GM21360 (cell line): ENCODE data around the gene LIMA1.
"Not testable (repeated sequence)": the region's sequence is repeated elsewhere in the genome, so short reads cannot be mapped to it uniquely, and the experiment has no call there.

Source experiments
- ATAC-seq: cut with Tn5 transposase; IDR thresholded peaks from one replicate; pipeline ENCODE4 v1.9.1; 2021; ENCODE audit warnings: mild to moderate bottlenecking, moderate library complexity; ENCODE audit not compliant: unreplicated experiment

The LIMA1 gene

DNA sequence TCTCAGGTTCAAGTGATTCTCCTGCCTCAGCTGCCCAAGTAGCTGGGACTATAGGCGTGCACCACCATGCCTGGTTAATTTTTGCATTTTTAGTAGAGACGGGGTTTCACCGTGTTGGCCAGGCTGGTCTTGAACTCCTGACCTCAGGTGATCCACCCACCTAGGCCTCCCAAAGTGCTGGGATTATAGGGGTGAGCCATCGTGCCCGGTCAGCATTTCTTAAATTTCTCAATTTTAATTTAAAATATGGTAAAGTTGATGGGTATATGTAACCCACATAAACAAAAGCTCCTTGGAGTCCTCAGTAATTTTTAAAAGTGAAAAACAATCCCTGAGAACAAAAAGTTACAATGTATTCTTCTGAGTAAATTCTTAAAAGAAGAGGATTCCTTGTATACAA lies 128.4 kb downstream of the LIMA1 start:
- not testable (repeated sequence) for ATAC-seq

DNA sequence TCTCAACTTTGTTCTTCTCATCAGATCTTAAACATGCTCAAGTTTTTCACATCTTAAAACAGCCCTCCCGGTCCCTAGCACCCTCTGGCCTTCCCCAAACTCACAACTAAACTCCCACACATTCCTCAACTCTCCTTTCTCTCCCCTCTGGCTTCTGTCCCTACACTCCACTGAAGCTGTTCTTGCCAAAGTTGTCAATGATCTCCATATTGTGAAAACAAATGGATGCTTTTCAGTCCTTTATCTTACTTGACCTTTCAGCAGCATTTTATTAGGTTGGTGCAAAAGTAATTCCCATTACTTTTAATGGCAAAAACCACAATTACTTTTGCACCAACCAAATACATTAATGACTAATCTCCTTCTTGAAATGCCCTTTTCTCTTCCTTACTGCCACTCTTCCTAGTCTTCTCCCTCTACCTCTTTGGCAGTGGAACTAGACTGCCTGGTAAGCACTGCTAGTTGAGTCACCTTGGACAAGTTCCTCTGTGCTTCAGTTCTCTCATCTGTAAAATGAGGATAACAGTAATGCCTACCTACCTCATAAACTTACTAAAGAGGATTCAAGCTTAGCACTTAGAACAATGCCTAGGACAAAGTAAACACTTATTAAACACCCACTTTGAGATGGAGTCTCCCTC lies 132.2 kb downstream of the LIMA1 start:
- no peak for ATAC-seq

GRCh38 chr12:50149311-50149710 lies 134.0 kb downstream of the LIMA1 start:
- no peak for ATAC-seq

- ATAC-seq = not testable (repeated sequence)
Measured at GRCh38 chr12:50148011-50148410, 135.3 kb downstream of the LIMA1 start.

DNA sequence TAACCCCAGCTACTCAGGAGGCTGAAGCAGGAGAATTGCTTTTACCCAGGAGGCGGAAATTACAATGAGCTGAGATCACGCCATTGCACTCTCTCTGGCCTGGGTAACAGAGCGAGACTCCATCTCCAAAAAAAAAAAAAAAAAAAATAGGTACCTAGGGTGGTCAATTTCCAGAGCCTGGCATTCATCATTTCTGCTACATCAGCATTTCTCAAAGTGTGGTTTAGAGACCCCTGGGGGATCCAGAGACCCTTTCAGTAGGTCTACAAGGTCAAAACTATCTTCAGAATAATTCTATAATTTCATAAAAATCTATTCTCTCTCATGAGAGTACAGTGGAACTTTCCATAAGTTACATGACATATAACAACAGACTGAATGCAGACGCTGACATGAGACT lies 136.0 kb downstream of the LIMA1 start:
- no peak for ATAC-seq

DNA sequence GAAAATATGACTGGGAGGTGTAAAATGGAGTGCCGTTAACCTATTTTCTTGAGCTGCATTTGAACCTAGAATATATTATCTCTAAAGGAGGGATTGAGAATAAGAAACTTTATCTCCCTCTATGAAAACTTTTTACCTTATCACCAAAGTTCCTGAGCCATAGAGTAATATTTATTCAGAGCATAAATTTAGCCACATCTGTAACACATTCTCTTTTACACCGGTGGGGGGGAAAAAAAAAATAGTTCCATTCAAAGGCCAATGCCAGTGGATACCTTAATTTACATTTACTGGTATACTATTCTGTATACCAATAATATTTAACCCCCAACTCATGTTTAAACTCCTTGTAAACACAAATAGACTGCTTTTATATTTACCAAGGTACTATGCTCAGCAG lies 137.9 kb downstream of the LIMA1 start:
- ATAC-seq = no peak

GRCh38 chr12:50142993-50143392 lies 140.3 kb downstream of the LIMA1 start:
- no peak for ATAC-seq

DNA sequence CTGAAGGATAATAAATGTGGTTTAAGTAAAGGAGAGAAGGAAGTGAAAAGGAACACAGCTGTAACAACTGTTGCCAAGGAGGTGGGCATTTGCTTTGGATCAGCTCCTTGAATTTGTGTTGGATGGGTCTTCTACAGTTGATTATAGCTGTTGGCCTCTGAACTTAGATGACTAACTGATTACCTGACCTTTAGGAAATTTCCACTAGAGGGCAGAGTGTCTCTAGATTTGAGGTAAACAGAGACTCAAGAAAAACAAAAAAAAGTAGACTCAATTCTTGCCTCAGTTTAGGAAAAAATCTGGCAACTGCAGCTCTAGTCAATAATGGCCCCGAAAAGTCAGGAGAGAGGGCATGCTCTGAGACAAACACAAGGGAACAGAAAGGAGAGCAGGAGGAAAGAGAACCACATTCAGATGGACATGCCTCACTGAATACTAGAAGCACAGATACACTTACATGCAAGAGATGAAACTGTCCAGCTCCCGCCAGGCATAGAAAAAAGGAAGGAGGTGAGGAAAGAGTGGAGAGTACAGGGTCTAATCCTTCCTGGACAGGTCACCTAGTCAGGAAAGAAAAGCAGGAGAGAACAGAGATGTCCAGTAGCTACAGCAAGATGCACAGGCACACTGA lies 150.7 kb downstream of the LIMA1 start:
- no peak for ATAC-seq

DNA sequence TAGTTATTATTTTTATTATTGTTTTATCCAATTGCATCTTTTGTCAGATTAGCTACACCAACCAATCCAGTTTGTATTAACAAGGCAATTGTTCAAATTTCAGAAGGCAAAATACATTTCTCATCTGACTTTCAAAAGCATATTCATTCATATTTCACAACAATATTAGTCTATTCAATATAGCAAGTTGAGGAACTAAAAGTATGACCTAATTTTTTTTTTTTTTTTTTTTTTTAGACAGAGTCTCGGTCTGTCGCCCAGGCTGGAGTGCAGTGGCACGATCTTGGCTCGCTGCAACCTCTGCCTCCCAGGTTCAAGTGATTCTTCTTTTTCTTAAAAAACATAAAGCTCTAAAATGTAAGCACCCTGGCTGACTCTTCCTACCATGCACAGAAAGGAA lies 154.0 kb downstream of the LIMA1 start:
- ATAC-seq = no peak

GRCh38 chr12:50127546-50127945 lies 155.8 kb downstream of the LIMA1 start:
- no peak for ATAC-seq
